Adrenal gland (tissue), 12 donors: ENCODE measurements around the gene RDH8. TPM values are rescaled to one million over a fixed set of nuclear protein-coding genes. Genes with fewer than 3 reads are reported as not detected.
A peak's percentile ranks its signal among the peaks of the same experiment; 100 is the strongest.

Experiments
- DNase-seq, 7 donors: peaks; one replicate each; pipeline ENCODE4 v3.0.0-alpha.2; 2019 to 2020
- H3K27ac ChIP-seq, 5 donors: fragments of 200-600 bp; sonication (generic) in 4 of 5; 1 replicate in 3 of 5; 2 replicates in 2 of 5; pipeline versions ENCODE4 v1.5.1 to v1.8.0; 2016 to 2020; ENCODE audit warnings: mild to moderate bottlenecking in 1 of 5
- H3K27me3 ChIP-seq: fragments of 200-600 bp; 2 replicates; pipeline ENCODE4 v1.8.0; 2021
- H3K36me3 ChIP-seq, 2 donors: fragments of 200-600 bp; replicated peaks in 1 of 2; 1 replicate in 1 of 2; 2 replicates in 1 of 2; pipeline versions ENCODE4 v1.5.1 to v1.8.0; 2018 to 2022
- H3K4me1 ChIP-seq, 2 donors: fragments of 200-600 bp; replicated peaks in 1 of 2; 1 replicate in 1 of 2; 2 replicates in 1 of 2; pipeline versions ENCODE4 v1.5.1 to v1.8.0; 2018 to 2021
- H3K4me3 ChIP-seq, 4 donors: fragments of 200-600 bp; sonication (generic) in 3 of 4; one replicate each; pipeline ENCODE4 v1.5.1; 2016 to 2018
- H3K9me3 ChIP-seq, 3 donors: fragments of 200-600 bp; sonication (generic) in 1 of 3; replicated peaks in 1 of 3; 1 replicate in 2 of 3; 2 replicates in 1 of 3; pipeline versions ENCODE4 v1.5.1 to v1.8.0; 2016 to 2021
- CTCF ChIP-seq, 6 experiments: fragments of 450-650 bp in 4 of 6; fragments of 200-600 bp in 2 of 6; sonication (generic) in 1 of 6; IDR thresholded peaks; 1 replicate in 5 of 6; 2 replicates in 1 of 6; pipeline versions ENCODE4 v1.5.1 to v1.8.0; 2016 to 2021; ENCODE audit warnings: antibody characterized with exemption in 6 of 6, mild to moderate bottlenecking in 2 of 6, moderate library complexity in 1 of 6
- POLR2A ChIP-seq, 2 donors: fragments of 450-650 bp; IDR thresholded peaks; one replicate each; pipeline ENCODE4 v1.6.1; 2017; ENCODE audit warnings: antibody characterized with exemption in 2 of 2, mild to moderate bottlenecking in 2 of 2, moderate library complexity in 1 of 2
- WGBS, 4 donors: extraction: QIAGEN DNeasy Blood & Tissue Kit in 2 of 4; methylation state at CpG; one replicate each; pipeline versions ENCODE4 v1.1.5 to v1.1.7; 2013 to 2017; 5-methylcytosine and 5-hydroxymethylcytosine counted together
- intact Hi-C, 2 donors: fragments of 100-400 bp; cut with DNase I; formaldehyde crosslinking; loops; one replicate each; pipeline versions ENCODE4 v1.14.1 to v1.15.0; 2022 to 2023
- polyA plus RNA-seq, 3 donors: library from polyadenylated mRNA; stranded (reverse); fragments of 200-250 nt in 2 of 3; fragments of 350-450 nt in 1 of 3; fragmentation: Illumina TruSeq in 1 of 3; extraction: RNeasy Lipid Tissue Mini Kit (QIAGEN cat#74804) in 1 of 3; gene quantifications; one replicate each; pipeline ENCODE4 v1.2.3, GENCODE V29; 2013 to 2014
- total RNA-seq, 9 donors: library from RNA; depleted of rRNA in 4 of 9; stranded (reverse); fragments of >200 nt in 4 of 9; fragments of 120-200 nt in 1 of 9; fragmentation: NEBNext Ultra II Directional in 1 of 9; extraction: Animal tissue kit (Norgen Biotek cat#: 25700) in 1 of 9; gene quantifications; one replicate each; pipeline versions ENCODE4 v1.1.0 to v1.2.4, GENCODE V29; 2013 to 2023
- donor health status: healthy with polysubstance abuse.
- donor health status: Bipolar disorder and iron deficiency.
- donor health status: DM: yes; HTN: yes; CAD: no.
- donor health status: DM: no; HTN: no; CAD: no.
- donor health status: DM: no; HTN: no; CAD: no.
- donor health status: DM: yes; HTN: yes; CAD: no.

Gene RDH8
- total and polyA plus RNA-seq, 12 donors, result not detected

GRCh38 chr19:10005632-10006334, 7.5 kb upstream of the RDH8 start:
- 60 to 78% (median 71%) methylated on average over 4 to 17 of the region's 17 CpGs for WGBS, 4 donors
- H3K9me3 ChIP-seq, result no peaks in the 10 kb centered on the region
- peaks cover 7% of the 10 kb centered on the region for H3K27me3 ChIP-seq
- no peak for TF ChIP-seq CTCF (IDR thresholded peaks at IDR 0.05)
- no peak for TF ChIP-seq POLR2A (IDR thresholded peaks at IDR 0.05)
- H3K4me3 ChIP-seq, result no peak overlapping the region
- intact Hi-C loops, result no loop called here
- H3K36me3 ChIP-seq, result no peaks in the 10 kb centered on the region
- peak overlapping the region in 4 of 5 donors; percentile 22 to 87 (median 52) for H3K27ac ChIP-seq
- H3K4me1 ChIP-seq, result peaks cover 11 to 12% of the 10 kb centered on the region in 2 donors
- DNase-seq, result no peak

GRCh38 chr19:10006335-10006708, 7.0 kb upstream of the RDH8 start:
- Histone ChIP-seq H3K4me1 (peaks cover 11 to 12% of the 10 kb centered on the region in 2 donors), H3K36me3 (no peaks in the 10 kb centered on the region), H3K9me3 (no peaks in the 10 kb centered on the region), H3K4me3 (no peak overlapping the region), H3K27me3 (peaks cover 12% of the 10 kb centered on the region), H3K27ac (peak overlapping the region in 4 of 5 donors; percentile 31 to 87 (median 58))
- intact Hi-C loops, result no loop called here
- DNase-seq, result peak in 6 of 7 donors; percentile 42 to 78 (median 60)
- 12 to 21% (median 21%) methylated on average over 7 of the region's 7 CpGs for WGBS, 4 donors
- TF ChIP-seq CTCF (IDR thresholded peaks at IDR 0.05) (no peak), POLR2A (IDR thresholded peaks at IDR 0.05) (no peak)

- Histone ChIP-seq H3K27me3 (peaks cover 15% of the 10 kb centered on the region), H3K4me3 (no peak overlapping the region), H3K27ac (peak overlapping the region in 4 of 5 donors; percentile 31 to 87 (median 58)), H3K4me1 (peaks cover 11 to 12% of the 10 kb centered on the region in 2 donors), H3K9me3 (no peaks in the 10 kb centered on the region), H3K36me3 (no peaks in the 10 kb centered on the region)
- intact Hi-C loops, result no loop called here
- DNase-seq, result no peak
- TF ChIP-seq CTCF (IDR thresholded peaks at IDR 0.05) (no peak), POLR2A (IDR thresholded peaks at IDR 0.05) (no peak)
Observed at GRCh38 chr19:10006752-10007323, 6.4 kb upstream of the RDH8 start.

- TF ChIP-seq POLR2A (IDR thresholded peaks at IDR 0.05), result no peak
- no peak for TF ChIP-seq CTCF (IDR thresholded peaks at IDR 0.05)
- peak in 5 of 7 donors; percentile 28 to 67 (median 39) for DNase-seq
- H3K9me3 ChIP-seq, result no peaks in the 10 kb centered on the region
- intact Hi-C loops, result no loop called here
- peak overlapping the region in 3 of 5 donors; percentile 31 to 87 (median 73) for H3K27ac ChIP-seq
- no peak overlapping the region for H3K4me3 ChIP-seq
- peaks cover 11 to 12% of the 10 kb centered on the region in 2 donors for H3K4me1 ChIP-seq
- WGBS, 4 donors, result 48 to 57% (median 55%) methylated on average over 8 to 13 of the region's 13 CpGs
- no peaks in the 10 kb centered on the region for H3K36me3 ChIP-seq
- H3K27me3 ChIP-seq, result peaks cover 21% of the 10 kb centered on the region
Observed at GRCh38 chr19:10007371-10008183, 5.7 kb upstream of the RDH8 start.
